A172 (cell line): ENCODE data around the gene UACA. TPM values are rescaled to one million over a fixed set of nuclear protein-coding genes. Genes with fewer than 3 reads are reported as not detected.
"Not testable (repeated sequence)": the region's sequence is repeated elsewhere in the genome, so short reads cannot be mapped to it uniquely, and the experiment has no call there.

ENCODE experiments used
- DNase-seq: peaks from one replicate; pipeline ENCODE4 v3.0.0-alpha.2; 2015; ENCODE audit warnings: low spot score
- total RNA-seq: library from RNA; depleted of rRNA; stranded (reverse); fragments of >200 nt; shearing (Covaris generic); gene quantifications from 2 replicates; pipeline ENCODE4 v1.2.3, GENCODE V29; 2014; rRNA removed

Gene UACA
- total RNA-seq, 1 experiment from 2014 or later: 18.6 TPM

GRCh38 chr15:70625438-70625837 lies 137.9 kb downstream of the UACA start:
- no peak for DNase-seq

GRCh38 chr15:70625011-70625410 lies 138.3 kb downstream of the UACA start:
- no peak for DNase-seq

DNA sequence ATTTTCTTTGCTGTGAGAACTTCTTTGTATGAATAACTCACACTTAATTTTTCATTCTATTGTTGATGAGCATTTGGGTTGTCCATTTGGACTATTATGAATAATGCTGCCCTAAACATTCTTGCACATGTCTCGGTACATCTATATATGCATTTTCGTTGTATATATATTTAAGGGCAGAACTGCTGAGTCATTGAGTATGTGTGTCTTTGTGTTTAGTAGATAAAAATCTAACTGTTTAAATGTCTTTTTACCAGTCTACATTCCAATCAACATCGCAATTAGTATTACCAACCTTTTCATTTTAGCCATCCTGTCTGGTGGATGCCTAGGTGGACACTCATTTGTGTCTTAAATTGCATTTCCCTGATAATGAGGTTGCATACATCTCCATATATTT lies 144.4 kb downstream of the UACA start:
- no peak for DNase-seq

DNA sequence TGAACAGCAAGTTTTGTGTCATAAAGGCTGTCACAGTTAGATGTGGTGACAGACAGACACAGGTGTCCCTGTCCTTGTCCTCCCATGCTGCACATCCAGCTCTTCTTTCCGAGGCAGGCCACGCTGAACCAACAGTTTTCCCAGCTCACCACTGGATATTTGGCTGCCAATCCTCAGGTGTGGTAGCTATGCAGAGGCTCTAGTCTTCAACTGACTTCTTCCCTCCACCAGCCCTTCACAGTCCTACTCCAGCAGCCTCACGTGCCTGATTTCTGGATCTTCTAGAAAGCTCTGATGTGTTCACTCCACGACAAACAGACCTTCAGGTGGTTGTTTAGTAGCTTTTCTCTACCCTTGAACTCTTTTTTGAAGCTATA lies 145.5 kb downstream of the UACA start:
- no peak for DNase-seq

DNA sequence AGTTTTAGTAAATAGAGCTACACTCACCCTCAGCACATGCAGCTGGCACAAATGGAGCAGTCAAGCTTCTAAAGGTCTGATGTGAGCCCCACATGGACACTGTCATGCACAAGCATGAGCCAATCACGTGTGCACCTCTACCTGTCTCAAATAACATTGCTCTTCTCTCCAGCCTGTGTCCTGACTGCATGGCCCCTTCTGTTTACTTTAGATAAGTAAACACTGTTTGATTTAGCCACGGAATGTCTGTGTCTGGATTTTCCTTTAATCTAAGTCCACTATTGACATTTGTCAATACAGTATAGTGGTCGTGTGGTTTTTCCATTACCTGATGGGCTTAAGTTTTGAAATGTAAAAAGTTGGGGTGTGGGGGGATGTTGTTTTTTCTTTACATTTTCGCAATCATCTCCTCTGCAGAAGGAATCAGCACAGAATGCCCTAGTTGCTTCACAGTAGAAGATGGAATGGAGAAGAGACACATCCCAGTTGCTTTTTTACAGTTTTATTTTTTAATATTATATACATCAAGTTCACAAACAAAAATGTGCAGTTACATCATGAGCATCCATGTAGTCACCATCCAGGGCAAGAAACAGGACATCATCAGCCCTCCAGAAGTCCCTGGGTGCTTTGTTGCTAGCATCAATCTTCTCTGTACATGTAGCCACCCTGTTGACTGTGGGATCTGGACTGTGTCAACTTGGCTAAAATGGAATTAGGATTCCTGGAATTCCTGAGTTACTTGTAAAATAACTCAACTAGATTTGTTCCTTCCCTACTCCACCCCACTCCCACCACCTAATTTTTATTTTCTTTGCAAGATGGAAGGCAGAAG lies 146.1 kb downstream of the UACA start:
- peak; percentile 18 for DNase-seq

DNA sequence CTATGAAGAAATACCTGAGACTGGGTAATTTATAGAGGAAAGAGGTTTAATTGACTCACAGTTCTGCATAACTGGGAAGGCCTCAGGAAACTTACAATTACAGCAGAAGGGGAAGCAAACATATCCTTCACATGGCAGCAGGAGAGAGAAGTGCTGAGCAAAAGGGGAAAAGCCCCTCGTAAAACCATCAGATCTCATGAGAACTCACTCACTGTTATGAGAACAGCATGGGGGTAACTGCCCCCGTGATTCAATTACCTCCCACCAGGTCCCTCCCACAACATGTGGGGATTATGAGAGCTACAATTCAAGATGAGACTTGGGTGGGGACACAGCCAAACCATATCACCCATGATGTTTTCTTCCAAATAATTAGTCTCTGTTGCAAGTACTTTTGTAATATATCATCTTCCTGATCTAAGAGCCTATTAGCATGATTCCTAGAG lies 147.0 kb downstream of the UACA start:
- DNase-seq: not testable (repeated sequence)

DNA sequence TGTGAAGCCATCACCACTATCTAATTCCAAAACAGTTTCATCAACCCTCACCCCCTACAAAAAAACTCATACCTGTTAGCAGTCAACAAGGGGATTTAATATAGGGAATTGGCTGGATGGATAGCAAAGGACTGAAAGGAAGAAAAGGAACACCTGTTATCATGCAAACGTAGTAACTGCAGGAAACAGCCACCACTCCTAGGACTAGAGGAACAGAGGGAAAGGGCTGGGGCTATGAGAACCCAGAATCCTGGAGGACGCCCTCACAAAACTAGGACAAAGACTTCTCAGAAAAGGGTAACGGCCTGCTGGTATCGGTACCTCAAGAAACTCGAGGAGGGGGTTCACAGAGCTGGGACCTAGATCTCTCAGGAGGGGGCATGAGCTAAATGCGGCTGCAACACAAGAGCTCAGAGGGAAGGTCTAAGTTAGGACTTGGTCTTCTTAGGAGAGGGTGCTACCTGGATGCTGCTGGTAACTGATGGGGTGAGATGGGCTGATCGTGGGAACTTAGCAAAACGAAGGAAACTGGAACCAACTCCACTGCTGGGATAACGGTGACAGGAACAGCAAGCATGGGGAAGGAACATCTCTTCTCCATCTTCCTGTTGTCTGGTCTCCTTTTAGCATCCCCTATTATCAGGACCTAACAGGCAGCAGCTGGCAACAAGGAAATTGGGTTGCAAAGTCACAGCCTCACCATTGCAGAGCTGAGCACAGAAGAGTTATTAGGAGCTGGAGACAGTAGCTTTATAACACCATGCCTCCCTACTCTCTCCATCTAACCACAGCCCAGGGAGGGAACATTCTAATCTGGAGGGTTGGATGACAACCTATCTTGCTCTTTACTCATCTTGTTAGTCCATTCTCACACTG lies 147.7 kb downstream of the UACA start:
- no peak for DNase-seq

GRCh38 chr15:70614221-70614620 lies 149.1 kb downstream of the UACA start:
- no peak for DNase-seq

DNA sequence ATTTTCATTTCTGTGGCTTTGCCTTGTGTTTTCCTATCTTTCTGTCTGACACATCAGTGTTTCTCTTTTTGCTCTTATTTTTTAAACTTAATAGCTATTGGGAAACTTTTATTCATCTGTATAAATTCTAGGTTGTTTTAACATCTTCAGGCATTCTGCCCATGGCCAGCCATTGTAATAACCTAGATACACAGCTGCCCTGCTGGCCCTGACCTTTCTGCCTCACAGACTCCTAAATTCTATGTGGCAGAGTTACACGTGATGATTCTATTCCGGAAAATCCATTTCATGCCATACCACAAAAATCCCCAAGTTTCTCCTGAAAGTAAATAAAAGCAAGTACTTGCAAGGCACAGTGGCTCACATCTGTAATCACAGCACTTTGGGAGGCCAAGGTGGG lies 150.1 kb downstream of the UACA start:
- no peak for DNase-seq

GRCh38 chr15:70611286-70611685 lies 152.1 kb downstream of the UACA start:
- DNase-seq: no peak

- DNase-seq: no peak
These were observed 152.8 kb downstream of the UACA start for GRCh38 chr15:70610541-70610940.

GRCh38 chr15:70609889-70610288 lies 153.5 kb downstream of the UACA start:
- DNase-seq: no peak

DNA sequence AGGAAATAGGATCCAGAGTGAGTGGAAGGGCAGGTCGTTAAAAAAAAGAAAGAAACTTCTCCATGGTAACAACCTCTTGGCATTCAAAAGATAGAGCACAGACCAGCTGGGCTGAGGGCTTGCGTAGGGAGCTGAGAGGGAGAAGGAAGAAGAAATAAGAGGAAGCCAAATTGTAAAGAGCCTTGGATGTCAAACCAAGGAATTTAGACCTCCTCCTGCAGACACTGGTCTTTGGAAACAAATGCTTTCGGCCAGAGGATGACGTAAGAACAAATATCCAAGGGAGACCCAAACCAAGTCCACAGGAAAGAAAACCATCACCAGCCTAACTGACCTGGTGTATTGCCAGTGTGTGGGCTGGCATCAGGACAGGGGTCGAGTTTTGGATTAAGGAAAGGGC lies 155.2 kb downstream of the UACA start:
- no peak for DNase-seq

DNA sequence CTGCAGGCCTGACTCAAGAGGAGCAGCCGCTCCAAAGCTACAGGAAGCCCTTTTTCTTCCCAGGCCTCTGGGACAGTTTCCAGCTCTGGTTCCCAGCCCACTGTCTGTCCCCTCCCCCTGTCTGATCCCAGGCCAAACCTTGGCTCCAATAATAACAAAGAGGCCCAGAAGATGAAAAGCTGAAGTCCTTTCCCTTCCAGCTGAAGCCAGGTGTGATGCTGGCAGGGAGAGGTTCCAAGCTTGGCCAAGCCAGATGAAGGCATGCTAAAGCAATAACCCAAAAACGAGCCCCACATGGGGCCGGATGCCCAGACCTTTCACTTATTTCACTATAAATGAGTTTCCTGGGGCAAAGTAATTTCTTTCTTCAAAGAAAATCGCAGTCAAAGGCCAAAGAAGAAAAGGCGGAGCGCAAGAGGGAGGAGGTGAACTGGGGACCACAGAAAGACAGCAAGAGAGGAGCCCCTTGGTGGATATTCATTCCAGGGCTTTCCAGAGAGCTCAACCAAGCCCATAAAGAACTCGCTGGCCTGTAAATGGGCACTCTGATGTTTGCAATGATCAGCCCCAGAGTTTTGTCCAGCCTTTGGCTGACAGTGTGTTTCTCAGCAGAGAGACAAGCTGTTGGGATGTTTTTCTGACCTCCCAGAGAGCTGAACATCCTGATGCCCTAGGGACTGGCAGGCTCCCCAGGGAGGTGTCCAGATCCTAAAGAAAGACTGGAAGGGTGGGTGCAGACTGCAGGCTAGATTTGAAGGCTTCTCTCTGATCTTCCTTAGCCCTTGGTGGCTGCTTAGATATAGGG lies 157.6 kb downstream of the UACA start:
- DNase-seq: peak; percentile 45

DNA sequence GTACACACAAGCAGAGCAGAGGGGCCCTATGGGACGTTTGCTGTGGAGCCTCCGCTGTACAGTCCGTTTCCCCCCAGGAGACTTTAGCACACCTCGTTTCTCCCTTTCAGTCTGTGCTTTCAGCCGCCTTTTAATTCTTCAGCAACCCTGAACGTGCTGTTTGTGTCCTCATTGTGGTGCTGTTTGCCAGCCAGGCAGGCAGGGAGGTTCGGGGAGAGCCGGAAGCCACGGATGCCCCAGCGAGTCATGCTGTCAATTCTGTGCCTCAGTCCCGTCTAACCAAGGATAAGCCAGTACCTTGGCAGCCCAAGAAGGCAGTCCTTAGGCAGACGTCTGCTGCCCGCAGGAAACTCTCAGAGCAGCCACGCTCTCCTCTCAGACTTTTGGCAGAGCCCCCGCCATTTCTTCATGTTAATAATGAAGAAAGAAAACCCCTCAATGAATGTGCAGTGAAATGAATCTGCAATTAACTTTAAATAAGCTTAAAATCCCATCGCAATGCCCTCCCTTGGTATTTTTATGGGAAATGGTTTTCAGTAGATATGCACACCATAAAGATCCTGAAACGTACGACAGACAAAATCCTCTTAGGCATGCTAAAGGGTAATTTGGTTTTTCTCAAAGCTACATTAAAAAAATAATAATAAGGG lies 158.6 kb downstream of the UACA start:
- DNase-seq: peak; percentile 39

Other genes with a start within 250 kb of the UACA start
- 45.4 and 63.4 TPM in 2 replicates for gene LARP6, start 90.6 kb upstream of the UACA start, total RNA-seq
- gene THAP10, start 128.9 kb upstream of the UACA start, total RNA-seq: 4.5 and 11.0 TPM in 2 replicates
- gene LRRC49, start 129.3 kb upstream of the UACA start, total RNA-seq: 14.2 and 16.4 TPM in 2 replicates